Endometrial microvascular endothelial cells (primary cell): ENCODE data around the gene TLL2. TPM values are rescaled to one million over a fixed set of nuclear protein-coding genes. Genes with fewer than 3 reads are reported as not detected.

Source experiments
- in situ Hi-C: cut with HindIII; loops from 2 replicates; pipeline ENCODE4 v1.10.0; 2017; ENCODE audit warnings: low sequenced_read_pairs, low pct_unique_long_range_greater_than_20kb; ENCODE audit errors: inconsistent ontology term
- total RNA-seq: library from RNA; depleted of rRNA; stranded (reverse); fragments of >200 nt; gene quantifications from one replicate; pipeline ENCODE4 v1.2.3, GENCODE V29; 2015; ENCODE audit errors: inconsistent ontology term

Gene TLL2
- total RNA-seq, 1 donor from 2014 or later: not detected

DNA sequence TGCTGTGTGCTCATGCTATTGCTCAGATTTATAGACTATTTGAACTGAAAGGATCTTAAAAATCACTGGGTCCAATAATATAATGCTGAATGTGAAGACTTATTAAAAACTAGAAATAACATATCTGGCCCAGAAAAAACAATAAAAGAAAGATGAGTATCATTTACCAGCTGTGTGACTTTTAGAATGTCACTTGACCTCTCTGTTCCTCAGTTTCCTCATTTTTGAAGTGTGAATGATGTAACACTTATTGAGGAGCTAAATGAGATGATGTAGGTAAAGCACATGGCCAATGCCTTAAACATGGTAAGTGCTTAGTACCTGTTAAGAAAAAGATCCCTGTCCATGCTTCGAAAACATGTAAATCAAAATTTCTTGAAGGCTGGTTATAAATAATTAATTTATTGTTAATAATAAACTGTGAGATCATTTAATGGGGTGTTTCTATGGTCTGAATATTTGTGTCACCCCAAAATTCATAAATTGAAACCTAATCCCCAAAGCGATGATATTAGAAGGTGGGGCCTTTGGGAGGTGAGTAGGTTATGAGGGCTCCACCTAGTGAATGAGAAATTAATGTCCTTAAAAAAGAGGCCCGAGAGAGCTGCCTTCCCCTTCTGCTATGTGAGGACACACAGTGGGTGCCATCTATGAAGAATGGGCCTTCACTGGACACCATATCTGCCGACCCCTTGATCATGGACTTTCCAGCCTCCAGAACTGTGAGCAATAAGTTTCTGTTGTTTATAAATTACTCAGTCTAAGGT, 196.5 kb downstream of the TLL2 start:
- in situ Hi-C loops: no loop called here

Other genes starting within 250 kb of the TLL2 start
- not detected for gene BLNK, start 242.4 kb downstream of the TLL2 start, total RNA-seq
- gene DNTT, start 209.5 kb downstream of the TLL2 start, total RNA-seq: not detected
- gene OPALIN, start 154.9 kb downstream of the TLL2 start, total RNA-seq: not detected
- 125 TPM for gene TM9SF3, start 73.1 kb upstream of the TLL2 start, total RNA-seq
- gene PIK3AP1, start 206.6 kb upstream of the TLL2 start, total RNA-seq: not detected